HG03025 (cell line): ENCODE data around the gene DR1.

Source experiments
- ATAC-seq: cut with Tn5 transposase; IDR thresholded peaks from one replicate; pipeline ENCODE4 v1.9.1; 2021; ENCODE audit warnings: mild to moderate bottlenecking, moderate library complexity; ENCODE audit not compliant: unreplicated experiment, low FRiP score

DR1 gene

GRCh38 chr1:93345633-93346420, at the start of gene DR1:
TSS of gene DR1 (plus strand) at chr1:93345907. CDS start at chr1:93346646, 739 bp downstream.
- ATAC-seq = peak; percentile 65

GRCh38 chr1:93296555-93297154, 49.1 kb upstream of the DR1 start:
- ATAC-seq = no peak

- ATAC-seq = no peak
Observed at GRCh38 chr1:93301131-93301530, 44.6 kb upstream of the DR1 start.

- no peak for ATAC-seq
Observed at GRCh38 chr1:93302078-93302477, 43.6 kb upstream of the DR1 start.

- no peak for ATAC-seq
Observed at GRCh38 chr1:93304716-93305138, 41.0 kb upstream of the DR1 start.

DNA sequence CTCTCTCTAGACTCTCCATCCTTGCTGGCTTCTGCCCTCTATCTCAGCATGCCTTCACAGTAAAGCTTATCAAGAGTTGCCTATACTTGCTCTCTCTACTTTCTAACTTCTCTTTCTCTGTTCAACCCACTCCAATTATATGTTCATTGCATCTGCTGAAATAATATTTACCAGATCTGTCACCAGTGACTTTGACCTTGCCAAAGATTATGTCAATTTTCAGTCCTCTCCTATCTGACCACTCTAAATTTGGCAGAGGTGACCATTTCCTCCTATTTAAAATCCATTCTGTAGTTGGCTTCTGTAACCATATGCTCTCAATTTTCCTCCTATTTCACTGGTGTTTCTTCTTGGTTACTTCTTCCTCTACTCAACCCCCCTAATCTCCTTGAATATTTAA, 38.8 kb upstream of the DR1 start:
- no peak for ATAC-seq

GRCh38 chr1:93313026-93313425, 32.7 kb upstream of the DR1 start:
- no peak for ATAC-seq

DNA sequence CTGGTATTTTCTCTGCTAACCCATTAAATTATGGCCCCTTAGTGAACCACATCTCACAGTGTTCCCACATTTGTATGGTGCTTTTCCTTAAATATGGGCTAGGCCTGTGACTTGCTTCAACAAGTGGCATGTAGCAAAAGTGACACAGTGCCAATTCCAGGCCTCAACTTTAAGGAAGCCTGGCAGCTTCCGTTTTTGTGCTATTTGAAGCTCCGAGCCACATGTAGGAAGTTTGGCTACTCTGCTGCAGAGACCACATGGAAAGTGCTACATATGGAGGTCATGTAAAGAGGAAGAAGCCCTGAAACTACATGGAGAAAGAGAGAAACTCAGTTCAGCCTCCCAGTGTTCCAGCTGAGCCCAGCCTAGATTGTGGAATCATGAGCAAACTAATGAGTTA, 28.5 kb upstream of the DR1 start:
- ATAC-seq = no peak

GRCh38 chr1:93317943-93318342, 27.8 kb upstream of the DR1 start:
- no peak for ATAC-seq

DNA sequence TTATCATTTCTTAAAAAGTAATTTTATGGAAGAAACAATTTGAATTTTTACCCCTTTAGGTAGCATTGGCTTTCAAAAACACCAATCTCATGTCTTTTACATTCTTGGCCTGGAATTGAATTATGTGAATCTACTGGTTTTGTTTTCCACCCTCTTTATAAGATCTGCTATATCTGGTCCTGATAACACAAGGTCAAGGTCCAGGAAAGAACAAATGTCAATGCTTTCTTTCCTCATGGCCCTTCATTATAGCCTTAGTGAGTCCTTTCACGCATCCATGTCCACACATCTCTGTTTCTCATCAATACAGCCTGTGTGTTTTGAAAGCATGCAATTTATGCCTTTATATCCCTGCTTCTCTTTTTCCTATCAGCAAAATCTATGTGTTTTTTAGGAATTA, 24.0 kb upstream of the DR1 start:
- ATAC-seq = no peak

GRCh38 chr1:93322349-93322748, 23.4 kb upstream of the DR1 start:
- no peak for ATAC-seq

DNA sequence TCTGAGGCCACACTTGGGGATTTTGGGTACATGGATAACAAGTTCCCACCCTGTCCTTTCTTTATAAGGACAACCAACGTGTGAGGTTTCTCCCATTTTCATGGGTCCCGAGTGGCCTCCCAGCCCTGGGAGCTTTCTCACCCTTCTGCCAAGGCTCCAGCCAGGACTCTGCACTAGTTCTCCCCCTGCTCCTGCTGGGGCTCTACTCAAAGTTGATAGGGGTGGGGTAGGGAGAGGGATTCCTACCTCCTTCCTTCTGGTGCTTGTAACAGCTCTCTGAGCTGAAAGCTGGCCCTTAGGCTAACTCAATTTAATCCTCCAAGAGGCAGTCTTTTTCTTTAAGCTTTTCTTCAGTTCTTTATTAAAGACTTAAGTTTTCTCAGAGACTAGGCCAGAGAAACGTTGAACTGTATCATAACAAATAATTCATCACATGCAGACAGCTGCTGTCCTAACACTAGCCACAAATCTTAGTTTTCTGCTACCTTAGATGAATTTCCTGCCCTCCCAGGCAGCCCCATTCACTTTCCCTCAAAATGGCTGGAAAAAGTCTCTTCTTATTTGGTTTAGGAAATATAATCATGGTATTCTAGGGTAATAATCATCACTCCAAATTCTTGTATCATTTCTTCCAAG, 22.4 kb upstream of the DR1 start:
- ATAC-seq = no peak

DNA sequence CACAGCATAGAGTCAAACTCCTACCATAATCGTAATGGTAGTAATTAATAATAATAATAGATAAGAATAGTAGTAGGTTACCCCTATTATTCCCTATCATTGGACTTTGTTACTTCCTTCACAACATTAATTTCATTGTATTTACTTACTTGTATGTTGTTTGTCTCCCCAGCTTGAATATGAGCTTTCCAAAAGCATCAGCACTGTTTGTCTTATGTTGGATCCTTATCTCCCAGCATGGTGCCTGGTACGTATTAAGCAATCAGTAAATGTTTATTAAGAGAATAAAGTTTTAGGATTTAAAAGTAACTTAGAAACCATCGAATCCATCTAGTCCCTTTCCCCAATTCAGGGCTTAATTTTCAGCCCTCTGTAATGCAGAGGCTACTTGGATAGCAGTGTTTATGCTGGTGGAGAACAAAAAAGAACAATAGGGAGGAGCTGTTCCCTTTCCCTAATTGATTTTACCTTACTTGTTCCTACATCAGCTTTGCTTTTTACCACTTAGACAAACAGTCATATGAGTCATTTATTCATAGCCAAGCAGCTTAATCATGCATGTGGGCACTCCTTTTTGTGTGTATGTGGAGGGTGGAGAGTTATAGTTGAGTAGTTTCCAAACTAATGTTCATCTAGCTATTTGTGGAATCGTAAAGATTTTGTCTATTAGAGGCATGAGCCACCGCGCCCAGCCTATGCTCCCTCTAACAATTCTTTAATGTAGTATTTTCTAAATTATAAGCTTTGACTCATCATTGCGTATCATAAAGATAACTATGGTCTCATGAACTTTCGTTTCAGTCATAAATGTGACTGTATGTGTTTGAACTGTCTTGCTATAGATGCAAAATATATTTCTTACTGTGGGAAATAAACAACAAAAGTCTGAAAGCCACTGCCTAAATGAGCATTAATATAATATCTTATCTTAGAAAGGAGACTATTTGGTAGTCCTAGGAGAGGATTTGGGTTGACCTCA, 20.9 kb upstream of the DR1 start:
- ATAC-seq = no peak

DNA sequence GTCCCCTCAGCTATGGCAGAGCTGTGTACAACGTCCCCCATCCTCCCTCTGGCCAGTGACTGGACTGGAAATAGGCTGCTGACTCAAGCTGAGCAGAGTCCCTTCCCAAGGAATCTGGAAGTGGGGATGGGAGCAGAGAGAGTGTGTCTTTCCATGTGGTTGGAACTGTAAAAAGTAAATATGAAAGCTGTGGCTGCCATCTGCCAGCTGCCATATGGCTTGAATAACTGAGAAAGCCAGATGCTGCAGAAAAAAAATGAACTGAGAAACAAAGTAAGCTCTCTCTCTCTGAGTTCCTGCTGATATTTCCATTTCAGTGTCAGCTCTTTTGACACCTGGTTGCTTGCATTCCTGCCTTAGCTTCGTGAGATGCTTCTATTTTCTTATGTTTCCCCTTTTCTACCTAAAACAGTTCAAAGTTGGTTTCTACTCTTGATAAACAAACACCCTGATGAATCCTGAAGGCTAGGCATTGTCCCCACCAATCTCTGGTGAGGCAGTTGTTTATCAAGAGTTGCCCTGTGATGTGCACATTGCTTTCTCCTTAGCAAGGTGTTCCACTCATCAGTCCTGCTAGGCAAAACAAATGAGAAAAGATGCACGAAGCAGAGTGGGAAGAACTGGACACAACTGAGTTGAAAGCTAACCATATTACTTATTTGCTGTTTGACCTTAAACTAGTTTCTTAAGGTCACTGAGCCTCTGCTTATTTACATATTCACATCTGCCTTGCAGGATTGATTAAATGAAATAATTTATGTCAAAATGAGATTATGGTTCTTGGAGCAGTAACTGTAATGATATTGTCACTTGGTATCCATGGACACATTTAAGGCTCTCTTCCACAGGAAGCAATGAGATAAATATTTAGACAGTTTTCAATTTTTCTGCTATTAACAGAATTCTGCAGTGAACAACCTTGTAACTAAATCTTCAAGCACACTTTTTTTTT, 16.6 kb upstream of the DR1 start:
- ATAC-seq = peak; percentile 87

GRCh38 chr1:93330196-93330595, 15.5 kb upstream of the DR1 start:
- no peak for ATAC-seq

DNA sequence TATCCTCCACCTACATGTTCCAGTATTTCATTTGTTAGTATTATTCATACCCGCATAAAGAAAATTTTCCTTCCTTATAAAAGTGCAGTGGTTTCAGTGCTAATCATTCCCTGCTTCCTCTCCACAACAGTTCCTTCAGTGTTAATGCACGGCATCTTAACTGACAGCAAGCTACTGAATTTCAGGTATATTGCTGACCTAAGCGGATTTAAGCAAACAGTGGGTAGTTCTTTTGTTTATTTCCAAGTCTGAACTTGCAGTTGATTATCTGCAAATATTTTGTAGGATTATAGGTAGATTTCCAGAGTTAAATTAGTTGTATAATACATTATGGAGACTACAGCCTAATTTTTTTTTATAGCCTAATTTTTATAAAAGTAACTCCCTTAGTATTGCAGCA, 15.1 kb upstream of the DR1 start:
- no peak for ATAC-seq

DNA sequence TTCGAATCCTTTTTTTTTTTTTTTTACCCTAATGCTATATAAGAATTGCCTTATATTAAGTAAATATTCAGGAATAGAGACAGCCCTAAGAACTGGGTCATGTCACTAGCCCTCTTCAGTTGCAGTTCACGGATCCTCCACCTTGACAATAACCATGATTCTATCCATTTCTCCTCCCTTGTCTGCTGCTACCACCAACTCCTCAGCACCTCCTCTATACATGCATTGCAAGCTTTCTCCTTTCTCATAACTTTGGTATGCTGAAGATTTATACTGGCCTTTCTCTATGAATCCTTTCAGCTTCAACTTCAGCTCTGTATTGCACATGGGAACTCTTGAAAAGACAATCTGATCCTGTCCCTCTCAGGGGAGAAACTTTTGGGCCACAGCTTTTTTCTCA, 14.3 kb upstream of the DR1 start:
- no peak for ATAC-seq

GRCh38 chr1:93332368-93332767, 13.3 kb upstream of the DR1 start:
- ATAC-seq = no peak

DNA sequence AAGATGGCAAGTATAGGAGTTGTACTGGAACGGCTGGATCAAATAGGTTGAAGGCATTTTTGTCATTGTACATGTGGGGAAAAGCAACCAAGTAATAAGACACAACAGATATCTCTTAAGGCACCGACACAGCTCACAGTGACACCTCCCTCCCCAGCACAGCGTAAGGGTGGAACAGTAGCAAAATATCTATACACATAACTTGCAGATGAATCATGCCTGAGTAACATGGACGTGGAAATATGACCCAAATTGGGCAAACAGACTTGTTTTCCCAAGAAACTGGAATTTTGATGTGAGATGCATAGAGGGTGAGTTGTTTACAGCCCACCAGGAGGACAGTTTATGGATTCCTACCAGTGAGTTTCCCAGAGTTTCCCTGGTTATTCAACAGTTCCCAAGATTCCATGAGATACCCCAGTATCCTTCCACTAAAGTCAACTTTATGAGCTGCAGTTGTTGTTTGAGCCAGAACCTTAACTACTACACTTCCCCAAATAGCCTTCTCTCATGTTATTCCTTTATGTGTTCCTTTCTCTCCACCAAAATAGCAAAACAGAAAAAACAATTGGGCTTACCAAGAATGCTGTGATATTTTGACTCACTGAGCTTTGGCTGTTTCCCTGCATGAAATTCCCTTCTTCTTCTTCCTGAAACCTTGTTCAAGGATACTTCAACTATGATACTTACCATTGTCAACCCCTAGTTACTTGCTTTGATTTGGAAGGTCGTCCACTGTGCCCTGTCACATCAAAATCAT, 7.1 kb upstream of the DR1 start:
- no peak for ATAC-seq
